ENCODE results near the gene TNPO1.

The TNPO1 gene

GRCh38 chr5:72830362-72830761, 13.9 kb downstream of the TNPO1 start:
- no peaks in the 10 kb centered on the region for H3K9me3 ChIP-seq (ENCODE audit: low read length)
- H2AFZ ChIP-seq (ENCODE audit: low read length) = no peak overlapping the region
- H3K79me2 ChIP-seq (ENCODE audit: insufficient read depth, low read length) = no peaks in the 10 kb centered on the region
- H3K9ac ChIP-seq (ENCODE audit: low read length) = no peak overlapping the region
- no peaks in the 10 kb centered on the region for H3K36me3 ChIP-seq (ENCODE audit: insufficient read depth, low read length)
- no peaks in the 10 kb centered on the region for H3K4me1 ChIP-seq (ENCODE audit: insufficient read depth, low read length, severe bottlenecking)
- H3K27ac ChIP-seq (ENCODE audit: low read depth, low read length, poor library complexity, severe bottlenecking) = no peak overlapping the region
- no peaks in the 10 kb centered on the region for H3K27me3 ChIP-seq (ENCODE audit: insufficient read depth, low read length)
- no peaks in the 10 kb centered on the region for H3F3A ChIP-seq (ENCODE audit: insufficient read depth, low read length)
- H3K4me3 ChIP-seq (ENCODE audit: low read depth, low read length, poor library complexity, severe bottlenecking) = no peak overlapping the region
- no peaks in the 10 kb centered on the region for H3K9me2 ChIP-seq (ENCODE audit: low read depth, low read length)
- TF ChIP-seq CTCF (IDR thresholded peaks at IDR 0.05; ENCODE audit: low read length) (no peak), EZH2 (IDR thresholded peaks at IDR 0.05; ENCODE audit: borderline replicate concordance, low read length) (no peak)
- no peak overlapping the region for H3K4me2 ChIP-seq (ENCODE audit: low read length)
- H4K20me1 ChIP-seq (ENCODE audit: insufficient read depth, low read length) = no peaks in the 10 kb centered on the region

- Histone ChIP-seq H3K4me1 (ENCODE audit: insufficient read depth, low read length, severe bottlenecking) (no peaks in the 10 kb centered on the region), H3K27ac (ENCODE audit: low read depth, low read length, poor library complexity, severe bottlenecking) (no peak overlapping the region), H3K4me3 (ENCODE audit: low read depth, low read length, poor library complexity, severe bottlenecking) (no peak overlapping the region), H3K9me3 (ENCODE audit: low read length) (no peaks in the 10 kb centered on the region), H3K36me3 (ENCODE audit: insufficient read depth, low read length) (no peaks in the 10 kb centered on the region), H4K20me1 (ENCODE audit: insufficient read depth, low read length) (no peaks in the 10 kb centered on the region), H3K9ac (ENCODE audit: low read length) (no peak overlapping the region), H3K4me2 (ENCODE audit: low read length) (no peak overlapping the region), H3K27me3 (ENCODE audit: insufficient read depth, low read length) (no peaks in the 10 kb centered on the region), H2AFZ (ENCODE audit: low read length) (no peak overlapping the region), H3K79me2 (ENCODE audit: insufficient read depth, low read length) (no peaks in the 10 kb centered on the region), H3F3A (ENCODE audit: insufficient read depth, low read length) (no peaks in the 10 kb centered on the region), H3K9me2 (ENCODE audit: low read depth, low read length) (no peaks in the 10 kb centered on the region)
- TF ChIP-seq CTCF (IDR thresholded peaks at IDR 0.05; ENCODE audit: low read length) = no peak
- no peak for TF ChIP-seq EZH2 (IDR thresholded peaks at IDR 0.05; ENCODE audit: borderline replicate concordance, low read length)
Measured at GRCh38 chr5:72831685-72832084, 15.2 kb downstream of the TNPO1 start.

GRCh38 chr5:72834924-72835323, 18.5 kb downstream of the TNPO1 start:
- no peaks in the 10 kb centered on the region for H3F3A ChIP-seq (ENCODE audit: insufficient read depth, low read length)
- H3K9me3 ChIP-seq (ENCODE audit: low read length) = no peaks in the 10 kb centered on the region
- no peaks in the 10 kb centered on the region for H3K79me2 ChIP-seq (ENCODE audit: insufficient read depth, low read length)
- no peak overlapping the region for H3K9ac ChIP-seq (ENCODE audit: low read length)
- TF ChIP-seq EZH2 (IDR thresholded peaks at IDR 0.05; ENCODE audit: borderline replicate concordance, low read length) = no peak
- TF ChIP-seq CTCF (IDR thresholded peaks at IDR 0.05; ENCODE audit: low read length) = no peak
- no peak overlapping the region for H2AFZ ChIP-seq (ENCODE audit: low read length)
- no peak overlapping the region for H3K27ac ChIP-seq (ENCODE audit: low read depth, low read length, poor library complexity, severe bottlenecking)
- no peak overlapping the region for H3K4me2 ChIP-seq (ENCODE audit: low read length)
- no peaks in the 10 kb centered on the region for H4K20me1 ChIP-seq (ENCODE audit: insufficient read depth, low read length)
- H3K9me2 ChIP-seq (ENCODE audit: low read depth, low read length) = no peaks in the 10 kb centered on the region
- no peaks in the 10 kb centered on the region for H3K27me3 ChIP-seq (ENCODE audit: insufficient read depth, low read length)
- H3K4me3 ChIP-seq (ENCODE audit: low read depth, low read length, poor library complexity, severe bottlenecking) = no peak overlapping the region
- no peaks in the 10 kb centered on the region for H3K36me3 ChIP-seq (ENCODE audit: insufficient read depth, low read length)
- H3K4me1 ChIP-seq (ENCODE audit: insufficient read depth, low read length, severe bottlenecking) = no peaks in the 10 kb centered on the region

Measured in OCI-LY1 (cell line).